ENCODE measurements around the gene UPK3BL1.
"Not testable (repeated sequence)": the region's sequence is repeated elsewhere in the genome, so short reads cannot be mapped to it uniquely, and the experiment has no call there.

Gene UPK3BL1

GRCh38 chr7:102627271-102627904 lies 15.2 kb downstream of the UPK3BL1 start:
- not testable (repeated sequence) for DNase-seq

GRCh38 chr7:102618122-102618521 lies 24.5 kb downstream of the UPK3BL1 start:
- DNase-seq: not testable (repeated sequence)

GRCh38 chr7:102616507-102617125 lies 26.0 kb downstream of the UPK3BL1 start, which contains the start of gene RASA4:
Gene RASA4 (minus strand): TSS chr7:102616756. CDS start chr7:102616689, 67 bp downstream.
- peak in 2 of 5 experiments; percentile 3 to 33 for DNase-seq

DNA sequence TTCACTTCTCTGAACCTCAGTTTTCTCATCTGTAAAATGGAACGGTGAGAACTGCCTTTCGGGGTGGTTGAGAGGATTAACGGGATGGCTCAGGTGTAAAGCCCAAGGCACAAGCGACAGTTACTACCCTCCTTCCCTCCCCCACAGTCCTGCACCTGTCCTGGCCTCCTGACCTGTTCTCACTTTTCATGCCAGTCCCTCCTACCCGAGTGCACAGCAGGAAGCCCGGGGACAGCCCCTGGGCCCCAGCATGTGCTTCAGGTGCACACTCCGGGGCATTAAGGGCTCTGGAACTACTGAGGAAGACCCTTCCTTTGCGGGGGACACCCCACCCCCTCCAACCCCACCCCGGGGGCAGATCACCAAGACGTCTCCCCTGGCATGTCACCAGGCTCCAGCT lies 26.7 kb downstream of the UPK3BL1 start:
- DNase-seq: not testable (repeated sequence)

DNA sequence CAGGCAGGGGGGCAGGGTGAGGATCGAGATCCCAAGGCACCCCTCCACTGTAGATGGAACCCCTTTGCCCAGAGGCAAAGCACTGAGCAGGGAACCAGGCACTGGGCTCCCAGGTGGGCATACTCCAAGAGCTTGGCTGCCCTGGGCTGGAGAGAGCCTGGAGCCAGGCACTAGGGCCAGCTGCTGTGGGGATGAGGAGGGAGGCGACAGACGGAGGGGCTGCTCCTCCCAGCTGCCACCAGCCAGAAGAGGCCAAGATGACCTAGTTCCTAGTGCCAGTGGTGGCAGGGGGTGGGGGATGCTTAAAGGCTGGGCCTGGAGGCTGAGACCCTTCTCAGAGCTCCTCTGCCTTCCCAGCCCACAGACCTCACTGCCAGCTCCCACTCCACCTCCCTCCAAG lies 27.7 kb downstream of the UPK3BL1 start:
- DNase-seq: not testable (repeated sequence)

DNA sequence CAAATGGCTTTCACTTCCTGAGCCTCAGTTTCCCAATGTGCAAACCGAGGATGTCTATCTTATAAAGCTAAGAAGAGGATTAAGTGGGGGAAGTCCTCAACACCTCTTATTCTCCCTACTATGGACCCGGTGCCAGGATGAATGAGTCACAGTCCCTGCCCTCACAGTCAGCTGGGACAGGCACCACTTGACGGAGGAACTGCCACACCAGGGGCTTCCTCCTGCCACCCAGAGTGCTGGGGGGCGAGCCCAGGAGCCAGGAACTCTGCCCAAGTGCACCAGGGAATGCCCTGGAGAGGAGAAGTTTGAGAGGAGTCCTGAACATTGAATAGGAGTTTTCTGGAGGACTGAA lies 28.3 kb downstream of the UPK3BL1 start:
- DNase-seq: not testable (repeated sequence)

DNA sequence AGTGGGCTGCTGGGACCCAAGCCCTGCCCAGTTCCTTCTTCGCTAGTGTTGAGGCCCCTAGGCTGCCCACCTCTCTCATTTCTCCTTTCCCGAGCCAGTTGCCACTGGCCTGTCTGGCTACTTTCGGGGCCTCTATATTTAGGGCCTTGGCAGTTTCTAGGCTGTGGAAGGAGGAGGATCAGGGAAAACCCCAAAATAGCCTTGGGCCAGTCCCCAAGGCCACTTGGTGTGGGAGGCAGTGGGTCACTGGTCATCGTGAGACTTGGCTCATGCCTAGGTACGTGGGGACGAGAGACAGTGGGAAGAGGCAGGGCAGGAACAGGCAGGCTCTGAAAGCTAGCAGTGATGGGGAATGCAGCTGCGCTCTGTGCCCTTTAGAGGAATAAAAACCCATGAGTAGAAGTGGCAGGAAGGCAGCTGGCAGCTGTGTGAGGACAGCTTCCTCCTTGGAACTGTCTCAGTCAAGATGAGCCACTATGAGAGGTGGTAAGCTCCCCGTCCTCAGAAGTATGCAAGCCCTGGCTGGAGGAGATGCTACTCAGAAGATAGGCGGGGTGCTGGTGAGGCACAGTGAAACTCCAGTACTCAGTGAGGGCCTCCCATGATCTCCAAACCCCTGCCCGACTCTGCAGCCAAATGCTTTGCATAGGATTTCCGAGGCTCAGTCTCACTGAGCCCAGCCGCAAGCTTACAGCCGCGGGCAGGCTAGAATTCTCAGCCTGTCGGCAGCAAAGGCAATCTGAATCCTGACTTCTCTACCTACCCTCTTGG lies 28.8 kb downstream of the UPK3BL1 start:
- DNase-seq: not testable (repeated sequence)

GRCh38 chr7:102611675-102612325 lies 30.8 kb downstream of the UPK3BL1 start:
- peak in 1 of 5 experiments; percentile 0 for DNase-seq

DNA sequence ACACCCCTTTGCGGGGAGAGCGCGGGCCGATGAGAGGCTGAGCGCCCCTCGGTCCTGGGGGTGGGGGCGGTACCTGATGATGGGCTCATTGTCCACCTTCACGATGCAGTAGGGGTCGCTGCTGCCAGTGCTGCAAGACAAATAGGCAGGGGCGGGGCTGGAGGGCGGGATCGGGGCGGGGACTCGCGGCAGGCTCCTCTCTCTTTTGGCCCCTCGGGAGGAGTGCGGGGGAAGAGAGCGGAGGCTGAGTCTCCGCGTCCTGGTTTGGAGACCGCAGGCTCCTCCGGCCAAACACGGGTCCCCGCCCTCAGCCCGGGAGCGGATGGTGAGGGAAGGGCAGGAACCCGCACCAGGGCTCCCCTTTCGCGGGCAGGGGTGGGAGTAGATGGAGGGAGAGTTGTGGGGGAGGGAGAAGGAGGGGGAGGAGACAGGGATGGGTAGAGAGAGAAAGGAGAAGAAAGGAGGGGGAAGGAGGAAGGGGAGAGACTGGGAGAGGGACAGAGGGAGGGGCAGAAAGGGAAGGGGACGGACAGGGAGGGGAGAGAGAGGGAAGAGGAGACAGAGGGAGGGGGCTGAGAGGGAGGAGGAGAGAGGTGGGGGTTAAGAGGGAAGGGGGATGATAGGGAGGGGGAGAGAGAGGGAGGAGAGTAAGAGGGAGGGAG lies 31.4 kb downstream of the UPK3BL1 start:
- not testable (repeated sequence) for DNase-seq

DNA sequence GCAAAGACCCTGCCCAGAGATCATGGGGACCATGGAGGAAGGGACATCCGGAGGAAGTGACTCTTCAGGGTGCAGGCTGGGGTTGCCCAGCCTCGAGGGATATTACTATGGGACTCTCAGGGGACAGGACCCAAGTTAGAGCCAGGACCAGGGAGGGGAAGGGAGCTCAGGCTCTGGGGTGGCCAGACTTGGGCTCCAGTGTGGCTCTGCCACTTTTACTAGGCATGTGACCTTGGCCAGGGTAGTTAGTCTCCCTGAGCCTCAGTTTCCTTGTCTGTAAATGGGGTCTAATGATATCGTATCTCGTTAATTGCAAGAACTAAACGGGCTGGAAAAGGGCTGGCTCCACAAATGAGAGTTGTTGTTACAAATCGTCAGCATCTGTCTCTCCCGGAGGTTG lies 32.1 kb downstream of the UPK3BL1 start:
- DNase-seq: not testable (repeated sequence)

DNA sequence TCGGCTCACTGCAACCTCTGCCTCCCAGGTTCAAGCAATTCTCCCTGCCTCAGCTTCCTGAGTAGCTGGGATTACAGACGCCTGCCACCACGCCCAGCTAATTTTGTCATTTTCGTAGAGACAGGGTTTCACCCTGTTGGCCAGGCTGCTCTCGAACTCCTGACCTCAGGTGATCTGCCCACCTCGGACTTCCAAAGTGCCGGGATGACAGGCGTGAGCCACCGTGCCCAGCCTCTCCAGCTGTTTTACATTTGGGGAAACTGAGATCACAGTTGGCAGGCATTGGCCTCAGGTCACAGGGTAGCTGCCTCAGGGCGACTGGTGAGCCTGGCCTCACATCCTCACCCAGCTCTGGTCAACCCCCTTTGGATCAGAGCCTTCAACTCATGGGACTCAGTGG lies 32.9 kb downstream of the UPK3BL1 start:
- DNase-seq: not testable (repeated sequence)

GRCh38 chr7:102606848-102607247 lies 35.7 kb downstream of the UPK3BL1 start:
- DNase-seq: not testable (repeated sequence)

- DNase-seq: not testable (repeated sequence)
Measured at GRCh38 chr7:102604431-102605145, 38.0 kb downstream of the UPK3BL1 start.

DNA sequence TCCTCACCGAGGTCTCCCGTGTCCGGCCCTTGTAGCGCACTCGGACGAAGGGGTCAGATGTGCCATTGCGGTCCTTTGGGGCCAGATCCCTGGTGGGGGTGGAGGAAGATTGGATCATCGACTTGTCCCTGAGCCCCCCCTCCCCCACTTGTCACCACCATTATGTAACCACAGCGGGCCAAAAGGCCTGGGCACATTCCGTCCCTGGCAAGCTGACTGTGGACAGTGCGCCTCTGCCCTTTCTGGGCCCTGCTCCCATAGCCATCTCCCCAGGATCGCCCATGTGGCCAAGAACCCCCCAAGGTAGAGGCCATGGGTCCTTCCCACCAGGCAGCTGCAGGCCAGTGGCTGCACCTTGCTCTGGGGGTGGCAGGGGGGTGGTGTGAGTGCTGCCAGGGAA lies 40.3 kb downstream of the UPK3BL1 start:
- not testable (repeated sequence) for DNase-seq

- not testable (repeated sequence) for DNase-seq
Measured at GRCh38 chr7:102599699-102600098, 42.9 kb downstream of the UPK3BL1 start.

DNA sequence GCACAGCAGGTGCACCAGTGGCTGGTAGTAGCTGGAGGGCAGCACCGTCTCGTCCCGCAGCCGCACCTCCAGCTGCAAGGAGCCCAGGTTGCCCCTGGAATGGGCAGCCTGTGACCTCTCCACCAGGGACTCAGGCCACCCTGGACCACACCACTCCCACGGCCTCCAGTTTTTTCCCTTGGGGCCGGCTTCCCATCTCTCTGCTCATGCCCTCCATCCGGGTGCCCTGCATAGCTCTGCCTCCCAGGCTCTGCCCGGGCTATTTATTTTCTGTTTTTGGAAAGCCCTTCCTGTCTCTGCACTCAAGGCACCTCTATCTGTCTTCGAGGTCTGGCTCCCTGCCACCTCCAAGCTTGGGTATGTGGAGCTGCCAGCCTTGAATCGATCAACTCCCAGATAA lies 46.6 kb downstream of the UPK3BL1 start:
- not testable (repeated sequence) for DNase-seq

- DNase-seq: not testable (repeated sequence)
Measured at GRCh38 chr7:102593637-102594334, 48.8 kb downstream of the UPK3BL1 start.

DNA sequence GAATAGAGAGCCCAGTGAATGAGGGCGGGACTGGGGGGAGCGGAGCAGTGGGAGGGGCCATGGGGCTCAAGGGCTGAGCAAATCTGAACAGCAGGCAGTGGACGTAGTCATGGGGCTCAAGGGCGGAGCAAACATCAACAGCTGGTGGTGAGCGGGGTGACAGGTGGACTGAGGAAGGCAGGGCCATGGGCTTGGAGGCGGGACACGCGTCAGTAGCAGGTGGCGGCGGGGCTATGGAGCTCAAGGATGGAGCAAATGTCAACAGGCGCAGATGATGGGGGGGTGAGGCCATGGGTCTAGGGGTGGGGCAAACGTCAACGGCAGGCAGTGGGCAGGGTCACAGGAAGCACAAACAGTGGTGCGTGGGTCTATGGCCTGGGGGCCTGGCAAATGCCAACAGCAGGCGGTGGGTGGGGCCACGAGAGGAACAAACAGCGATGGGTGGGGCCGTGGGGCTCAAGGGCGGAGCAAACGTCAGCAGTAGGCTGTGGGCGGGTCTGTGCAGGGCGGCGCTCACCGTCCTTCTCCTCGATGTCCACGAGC lies 50.0 kb downstream of the UPK3BL1 start:
- peak in 2 of 5 experiments; percentile 22 to 35 for DNase-seq

- not testable (repeated sequence) for DNase-seq
Measured at GRCh38 chr7:102589857-102590256, 52.7 kb downstream of the UPK3BL1 start.

Measured in T-helper 2 cell (primary cell).